ENCODE measurements around the gene CTU2. TPM values are rescaled to one million over a fixed set of nuclear protein-coding genes. Genes with fewer than 3 reads are reported as not detected.

CTU2 gene
- total RNA-seq: 8.7 TPM

GRCh38 chr16:88706229-88706964 is at the start of gene CTU2, which contains the start of gene RNF166:
TSS of gene CTU2 (plus strand) at chr16:88706503. CDS start at chr16:88706531, 28 bp downstream.
TSS of gene RNF166 (minus strand) at chr16:88706408. CDS start at chr16:88706325, 83 bp downstream.

GRCh38 chr16:88662843-88663606 is 43.3 kb upstream of the CTU2 start, which contains the start of gene MVD:
TSS of gene MVD (minus strand) at chr16:88663091. CDS start at chr16:88663080, 11 bp downstream.

GRCh38 chr16:88686439-88687253 is 19.7 kb upstream of the CTU2 start, which contains the start of gene SNAI3:
TSS of gene SNAI3 (minus strand) at chr16:88686507. CDS start at chr16:88686406, 101 bp downstream.

Other genes starting within 250 kb of the CTU2 start
- 30.6 TPM for gene ZC3H18, start 136.1 kb upstream of the CTU2 start, total RNA-seq
- gene IL17C, start 67.9 kb upstream of the CTU2 start, total RNA-seq: not detected
- 52.6 TPM for gene CYBA, start 55.5 kb upstream of the CTU2 start, total RNA-seq
- 22.2 TPM for gene MVD, start 43.4 kb upstream of the CTU2 start, total RNA-seq
- 1.4 TPM for gene SNAI3, start 20.0 kb upstream of the CTU2 start, total RNA-seq
- 15.6 TPM for gene RNF166, start 95 bp upstream of the CTU2 start, total RNA-seq
- 61.1 TPM for gene PIEZO1, start 78.7 kb downstream of the CTU2 start, total RNA-seq
- 7.9 TPM for gene CDT1, start 97.3 kb downstream of the CTU2 start, total RNA-seq
- gene APRT, start 105.4 kb downstream of the CTU2 start, total RNA-seq: 33.9 TPM
- gene GALNS, start 150.4 kb downstream of the CTU2 start, total RNA-seq: 24.5 TPM
- 25.8 TPM for gene TRAPPC2L, start 150.6 kb downstream of the CTU2 start, total RNA-seq
- gene PABPN1L, start 160.2 kb downstream of the CTU2 start, total RNA-seq: 0.38 TPM